ENCODE results near the gene BIRC7. TPM values are rescaled to one million over a fixed set of nuclear protein-coding genes. Genes with fewer than 3 reads are reported as not detected.

The BIRC7 gene
- total RNA-seq, 6 experiments from 2014 or later = not detected

GRCh38 chr20:63260521-63260920 lies 24.8 kb downstream of the BIRC7 start:
- Histone ChIP-seq H3K27me3 (no peaks in the 10 kb centered on the region), H3K36me3 (no peaks in the 10 kb centered on the region), H3K9me3 (no peaks in the 10 kb centered on the region), H3K4me3 (no peak overlapping the region), H3K4me1 (no peaks in the 10 kb centered on the region), H3K27ac (no peak overlapping the region)
- WGBS (ENCODE audit: insufficient coverage, low coverage, low lambda C conversion rate, missing lambda C conversion rate) = 48% methylated on average over 4 of the region's 15 CpGs
- TF ChIP-seq CTCF (IDR thresholded peaks at IDR 0.05) (no peak), POLR2A (IDR thresholded peaks at IDR 0.05) (no peak)
- no peak for DNase-seq
- ATAC-seq = no peak
- intact Hi-C loops (cut with DNase I) = no loop called here

DNA sequence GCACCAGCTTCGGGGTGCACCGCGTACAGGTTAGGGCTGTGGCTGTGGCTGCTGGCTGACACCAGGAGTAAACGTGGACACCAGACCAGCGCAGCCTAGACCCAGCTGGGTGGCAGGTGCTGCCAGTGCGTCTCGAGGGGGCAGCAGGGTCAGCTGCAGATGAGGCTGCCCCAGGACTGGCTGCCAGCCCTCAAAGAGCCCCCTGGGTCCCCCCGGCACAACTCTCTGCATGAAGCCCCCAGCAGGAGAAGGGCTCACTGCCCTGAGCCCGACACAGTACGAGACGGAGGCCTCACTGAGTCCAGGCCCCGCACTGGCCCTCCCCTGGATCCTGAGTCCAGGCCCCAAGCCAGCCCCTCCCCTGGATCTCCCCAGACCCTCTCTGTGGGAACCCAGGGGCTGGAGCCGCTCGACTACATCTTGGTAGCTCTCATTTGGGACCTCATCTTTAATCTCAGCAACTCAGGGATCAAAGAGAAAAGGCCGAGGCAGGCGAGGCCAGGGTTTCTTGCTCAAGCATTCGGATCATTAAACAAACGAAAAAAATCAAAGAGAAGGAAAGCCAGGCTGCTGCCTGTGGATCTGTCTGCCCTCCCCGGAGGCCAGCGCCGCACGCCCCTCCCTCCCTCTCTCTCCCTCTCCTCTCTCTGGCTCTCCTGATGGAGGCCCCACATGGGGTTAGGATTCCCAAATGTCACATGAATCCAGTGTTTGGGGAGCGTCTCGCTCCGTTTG lies 25.5 kb downstream of the BIRC7 start:
- intact Hi-C loops (cut with DNase I) = no loop called here
- Histone ChIP-seq H3K4me1 (no peaks in the 10 kb centered on the region), H3K27me3 (no peaks in the 10 kb centered on the region), H3K36me3 (no peaks in the 10 kb centered on the region), H3K27ac (no peak overlapping the region), H3K4me3 (no peak overlapping the region), H3K9me3 (no peaks in the 10 kb centered on the region)
- 28% methylated on average over 13 of the region's 25 CpGs for WGBS (ENCODE audit: insufficient coverage, low coverage, low lambda C conversion rate, missing lambda C conversion rate)
- ATAC-seq (no peak), DNase-seq (no peak)
- no peak for TF ChIP-seq POLR2A (IDR thresholded peaks at IDR 0.05)
- TF ChIP-seq CTCF (IDR thresholded peaks at IDR 0.05) = no peak

DNA sequence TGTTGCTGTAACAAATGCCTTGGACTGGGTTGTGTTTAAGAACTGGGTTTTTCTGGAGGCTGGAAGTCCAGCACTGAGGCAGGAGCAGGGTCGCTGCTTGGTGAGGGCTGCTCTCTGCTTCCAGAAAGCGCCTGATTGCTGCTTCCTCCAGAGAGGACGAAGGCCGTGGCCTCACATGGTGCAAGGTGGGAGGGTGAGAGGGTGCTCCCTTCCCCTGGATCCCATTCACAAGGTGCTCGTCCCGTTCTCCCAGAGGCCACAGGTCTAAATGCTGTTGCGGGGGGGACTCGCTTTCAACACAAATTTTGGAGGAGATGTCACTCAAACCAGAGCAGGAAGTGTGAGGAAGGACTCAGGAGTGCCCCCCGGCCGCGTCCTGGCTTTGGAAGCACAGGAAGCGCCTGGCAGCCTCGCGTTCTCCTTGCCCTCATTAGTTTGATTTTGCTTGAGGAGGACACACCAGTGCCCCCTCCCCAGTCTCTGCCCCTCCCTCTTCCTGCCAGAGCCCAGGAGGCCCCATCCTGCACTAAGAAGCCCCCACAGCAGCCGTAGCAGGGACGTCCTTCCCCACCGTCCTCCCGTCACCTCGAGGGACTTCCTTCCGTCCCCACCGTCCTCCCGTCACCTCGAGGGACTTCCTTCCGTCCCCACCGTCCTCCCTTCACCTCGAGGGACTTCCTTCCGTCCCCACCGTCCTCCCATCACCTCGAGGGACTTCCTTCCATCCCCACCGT lies 26.3 kb downstream of the BIRC7 start:
- Histone ChIP-seq H3K27me3 (no peaks in the 10 kb centered on the region), H3K4me3 (no peak overlapping the region), H3K9me3 (no peaks in the 10 kb centered on the region), H3K4me1 (no peaks in the 10 kb centered on the region), H3K36me3 (no peaks in the 10 kb centered on the region), H3K27ac (no peak overlapping the region)
- DNase-seq (no peak), ATAC-seq (no peak)
- no peak for TF ChIP-seq CTCF (IDR thresholded peaks at IDR 0.05)
- no peak for TF ChIP-seq POLR2A (IDR thresholded peaks at IDR 0.05)
- 22% methylated on average over 20 of the region's 30 CpGs for WGBS (ENCODE audit: insufficient coverage, low coverage, low lambda C conversion rate, missing lambda C conversion rate)
- intact Hi-C loops (cut with DNase I) = no loop called here

GRCh38 chr20:63262836-63263235 lies 27.1 kb downstream of the BIRC7 start:
- intact Hi-C loops (cut with DNase I) = no loop called here

More at GRCh38 chr20:63262836-63263235, 27.1 kb downstream of the BIRC7 start:
- Histone ChIP-seq H3K36me3 (no peaks in the 10 kb centered on the region), H3K27me3 (no peaks in the 10 kb centered on the region), H3K9me3 (no peaks in the 10 kb centered on the region), H3K4me1 (no peaks in the 10 kb centered on the region), H3K27ac (no peak overlapping the region), H3K4me3 (no peak overlapping the region)
- DNase-seq (no peak), ATAC-seq (no peak)
- 63% methylated on average over 3 of the region's 9 CpGs for WGBS (ENCODE audit: insufficient coverage, low coverage, low lambda C conversion rate, missing lambda C conversion rate)
- TF ChIP-seq CTCF (IDR thresholded peaks at IDR 0.05) (no peak), POLR2A (IDR thresholded peaks at IDR 0.05) (no peak)

Measured in right lobe of liver (tissue), 6 donors.